ENCODE results near the gene SPRYD3.

Gene SPRYD3

GRCh38 chr12:53068811-53069585, 10.2 kb downstream of the SPRYD3 start:
- no peak for TF ChIP-seq CTCF (IDR thresholded peaks at IDR 0.05; ENCODE audit: insufficient read depth, low read depth, low read length, missing control alignments)
- H3K4me3 ChIP-seq (ENCODE audit: low read length) = no peak overlapping the region
- no peak for DNase-seq (ENCODE audit: low read depth)

- TF ChIP-seq CTCF (IDR thresholded peaks at IDR 0.05; ENCODE audit: insufficient read depth, low read depth, low read length, missing control alignments) = no peak
- no peak overlapping the region for H3K4me3 ChIP-seq (ENCODE audit: low read length)
- no peak for DNase-seq (ENCODE audit: low read depth)
These were observed 11.0 kb downstream of the SPRYD3 start for GRCh38 chr12:53067993-53068770.

- no peak for TF ChIP-seq CTCF (IDR thresholded peaks at IDR 0.05; ENCODE audit: insufficient read depth, low read depth, low read length, missing control alignments)
- no peak overlapping the region for H3K4me3 ChIP-seq (ENCODE audit: low read length)
- DNase-seq (ENCODE audit: low read depth) = no peak
These were observed 11.9 kb downstream of the SPRYD3 start for GRCh38 chr12:53067074-53067992.

GRCh38 chr12:53065975-53066931, 12.9 kb downstream of the SPRYD3 start:
- peak; percentile 84 for TF ChIP-seq CTCF (IDR thresholded peaks at IDR 0.05; ENCODE audit: insufficient read depth, low read depth, low read length, missing control alignments)
- DNase-seq (ENCODE audit: low read depth) = peak; percentile 74
- no peak overlapping the region for H3K4me3 ChIP-seq (ENCODE audit: low read length)

- H3K4me3 ChIP-seq (ENCODE audit: low read length) = no peak overlapping the region
These were observed 13.7 kb downstream of the SPRYD3 start for GRCh38 chr12:53065470-53065869.

More at GRCh38 chr12:53065470-53065869, 13.7 kb downstream of the SPRYD3 start:
- TF ChIP-seq CTCF (IDR thresholded peaks at IDR 0.05; ENCODE audit: insufficient read depth, low read depth, low read length, missing control alignments) = no peak
- DNase-seq (ENCODE audit: low read depth) = no peak
